GM12878 (cell line): ENCODE measurements around the gene CDHR2. TPM values are rescaled to one million over a fixed set of nuclear protein-coding genes. Genes with fewer than 3 reads are reported as not detected.
A peak's percentile ranks its signal among the peaks of the same experiment; 100 is the strongest.

ENCODE experiments used
- ATAC-seq: fragments of 200-7000 bp; cut with Tn5 transposase; 3 replicates; pipeline ENCODE4 v1.9.1; 2020; ENCODE audit warnings: mild to moderate bottlenecking, moderate library complexity
- BruUV-seq: library from RNA; stranded (reverse); fragments of 400-500 nt; replicated peaks from 2 replicates; lab custom pipeline; 2021; lab: Mats Ljungman, UMichigan
- CTCF ChIA-PET: fragments of 300-600 bp; sonication (Branson Sonifier 250); formaldehyde crosslinking; extraction: SDS; loops from one replicate; lab custom pipeline; 2021; ENCODE audit warnings: inconsistent platforms; lab: Yijun Ruan, JAX
- POLR2A ChIA-PET: fragments of 350-600 bp; formaldehyde crosslinking; extraction: SDS; loops from one replicate; lab custom pipeline; 2021; ENCODE audit warnings: inconsistent platforms; lab: Charles Lee
- RAD21 ChIA-PET: fragments of 300-600 bp; sonication (Branson Sonifier 250); formaldehyde crosslinking; loops from one replicate; lab custom pipeline; 2023; ENCODE audit warnings: antibody characterized with exemption; ENCODE audit not compliant: unreplicated experiment; lab: Charles Lee
- SMC1A ChIA-PET: fragments of 300-600 bp; sonication (Branson Sonifier 250); formaldehyde crosslinking; loops from one replicate; lab custom pipeline; 2023; ENCODE audit not compliant: unreplicated experiment, uncharacterized antibody; lab: Charles Lee
- DNase-seq: peaks from one replicate; pipeline ENCODE4 v3.0.0-alpha.2; 2011; ENCODE audit warnings: low read depth, low spot score
- FAIRE-seq: peaks from 3 replicates; lab custom pipeline; 2011; peaks lifted over from hg19 to GRCh38; lab: Jason Lieb, UNC
- H2AFZ ChIP-seq: 2 replicates; pipeline ENCODE4 v1.6.0; 2011; ENCODE audit warnings: low read depth, low read length, control low read depth; ENCODE audit not compliant: control insufficient read depth
- H3K27ac ChIP-seq: 2 replicates; pipeline ENCODE4 v1.5.1; 2011; ENCODE audit warnings: control low read depth; ENCODE audit not compliant: control insufficient read depth, insufficient read depth
- H3K27me3 ChIP-seq, 2 experiments: replicated peaks in 1 of 2; 2 replicates each; pipeline versions ENCODE4 v1.6.0 to v1.6.1; 2011; ENCODE audit warnings: low read length in 1 of 2; ENCODE audit not compliant: control insufficient read depth in 2 of 2, insufficient read depth in 2 of 2
- H3K36me3 ChIP-seq, 2 experiments: 2 replicates each; pipeline ENCODE4 v1.5.1; 2011; ENCODE audit warnings: low read length in 1 of 2; ENCODE audit not compliant: control insufficient read depth in 2 of 2, insufficient read depth in 2 of 2
- H3K4me1 ChIP-seq: 2 replicates; pipeline ENCODE4 v1.6.1; 2011; ENCODE audit warnings: mild to moderate bottlenecking, low read length, moderate library complexity, mixed read lengths; ENCODE audit not compliant: control insufficient read depth, insufficient read depth
- H3K4me2 ChIP-seq: 2 replicates; pipeline ENCODE4 v1.6.0; 2011; ENCODE audit warnings: control low read depth; ENCODE audit not compliant: control insufficient read depth, insufficient read depth
- H3K4me3 ChIP-seq: fragments of 200-600 bp; sonication (generic); 2 replicates; pipeline ENCODE4 v1.5.1; 2016
- H3K79me2 ChIP-seq: 2 replicates; pipeline ENCODE4 v1.6.0; 2011; ENCODE audit warnings: low read length; ENCODE audit not compliant: control insufficient read depth, insufficient read depth
- H3K9ac ChIP-seq: 2 replicates; pipeline ENCODE4 v1.8.0; 2011; ENCODE audit warnings: low read length, control low read depth, mixed read lengths; ENCODE audit not compliant: control insufficient read depth, insufficient read depth
- H3K9me3 ChIP-seq: replicated peaks from 3 replicates; pipeline ENCODE4 v1.5.1; 2011; ENCODE audit warnings: mild to moderate bottlenecking, low read length; ENCODE audit not compliant: control insufficient read depth, insufficient read depth
- H4K20me1 ChIP-seq: 2 replicates; pipeline ENCODE4 v1.6.0; 2011; ENCODE audit not compliant: control insufficient read depth, insufficient read depth
- BHLHE40 ChIP-seq, 2 experiments: fragments of 450-650 bp in 1 of 2; IDR thresholded peaks; 2 replicates each; pipeline ENCODE4 v1.6.1; 2011 to 2017; ENCODE audit warnings: low read depth in 2 of 2, borderline replicate concordance in 1 of 2, improper control_type of control experiment in 1 of 2, low read length in 1 of 2, mild to moderate bottlenecking in 1 of 2
- CHD2 ChIP-seq: IDR thresholded peaks from 2 replicates; pipeline ENCODE4 v1.6.1; 2011; ENCODE audit warnings: low read depth, low read length, improper control_type of control experiment, borderline replicate concordance
- CTCF ChIP-seq, 3 experiments: IDR thresholded peaks in 2 of 3; conservative IDR thresholded peaks in 1 of 3; 2 replicates each; pipeline ENCODE4 v1.5.1; 2011; ENCODE audit warnings: low read depth in 3 of 3, low read length in 3 of 3, mild to moderate bottlenecking in 3 of 3, control low read depth in 2 of 3, moderate library complexity in 2 of 3, inconsistent platforms in 1 of 3, mixed read lengths in 1 of 3; ENCODE audit not compliant: control insufficient read depth in 2 of 3, insufficient read depth in 1 of 3; ENCODE audit errors: extremely low read depth in 1 of 3
- ETV6 ChIP-seq, 2 experiments: fragments of 450-650 bp in 1 of 2; IDR thresholded peaks in 1 of 2; conservative IDR thresholded peaks in 1 of 2; 2 replicates each; pipeline ENCODE4 v1.6.1; 2014; ENCODE audit warnings: antibody characterized with exemption in 1 of 2, borderline replicate concordance in 1 of 2, low read depth in 1 of 2, mild to moderate bottlenecking in 1 of 2, moderate library complexity in 1 of 2
- FOXK2 ChIP-seq: fragments of 450-650 bp; IDR thresholded peaks from 2 replicates; pipeline ENCODE4 v1.6.1; 2017; ENCODE audit warnings: mild to moderate bottlenecking, moderate library complexity
- MTA2 ChIP-seq: fragments of 450-650 bp; IDR thresholded peaks from 2 replicates; pipeline ENCODE4 v1.6.1; 2016; ENCODE audit warnings: low read depth, mild to moderate bottlenecking, moderate library complexity
- NR2F1 ChIP-seq: fragments of 450-650 bp; conservative IDR thresholded peaks from 2 replicates; pipeline ENCODE4 v1.6.1; 2017; ENCODE audit warnings: mild to moderate bottlenecking
- PAX5 ChIP-seq: IDR thresholded peaks from 2 replicates; pipeline ENCODE4 v1.6.1; 2011; ENCODE audit warnings: low read depth, low read length, borderline replicate concordance
- PAX8 ChIP-seq: fragments of 450-650 bp; IDR thresholded peaks from 2 replicates; pipeline ENCODE4 v1.6.1; 2017; ENCODE audit warnings: mild to moderate bottlenecking, moderate library complexity
- RFX5 ChIP-seq: IDR thresholded peaks from 2 replicates; pipeline ENCODE4 v1.6.1; 2011; ENCODE audit warnings: low read depth, low read length, improper control_type of control experiment
- SUPT20H ChIP-seq: IDR thresholded peaks from 2 replicates; pipeline ENCODE4 v1.6.1; 2011; ENCODE audit warnings: low read depth, mild to moderate bottlenecking, low read length, moderate library complexity, borderline replicate concordance; ENCODE audit not compliant: control insufficient read depth
- YY1 ChIP-seq: IDR thresholded peaks from 2 replicates; pipeline ENCODE4 v1.6.1; 2011; ENCODE audit warnings: low read depth, mild to moderate bottlenecking, low read length
- ZNF24 ChIP-seq: fragments of 450-650 bp; IDR thresholded peaks from 2 replicates; pipeline ENCODE4 v1.6.1; 2017; ENCODE audit warnings: antibody characterized with exemption, mild to moderate bottlenecking
- ZZZ3 ChIP-seq: IDR thresholded peaks from 2 replicates; pipeline ENCODE4 v1.6.1; 2011; ENCODE audit warnings: low read depth; ENCODE audit not compliant: control insufficient read depth, insufficient read length
- WGBS: methylation state at CpG from one replicate; pipeline ENCODE4 v1.1.6; 2016; ENCODE audit warnings: low lambda C conversion rate; ENCODE audit not compliant: insufficient replicate concordance, insufficient coverage; ENCODE audit errors: missing lambda C conversion rate; 5-methylcytosine and 5-hydroxymethylcytosine counted together
- in situ Hi-C: fragments of 300-500 bp; cut with MboI; formaldehyde crosslinking; loops from 9 replicates; pipeline ENCODE4 v1.14.3; 2018; ENCODE audit warnings: mixed read lengths
- intact Hi-C: fragments of 100-400 bp; cut with micrococcal nuclease; formaldehyde crosslinking; loops from one replicate; pipeline ENCODE4 v1.14.2; 2022; ENCODE audit not compliant: unreplicated experiment
- polyA plus RNA-seq, 11 experiments: library from polyadenylated mRNA; depleted of rRNA in 4 of 11; unstranded in 6 of 11; stranded (reverse) in 5 of 11; fragments of >200 nt; fragmentation: Nextera tagmentation in 4 of 11; fragmentation: Illumina TruSeq in 1 of 11; extraction: Ambion mirVana in 4 of 11; extraction: Trizol in 1 of 11; gene quantifications; 1 replicate in 1 of 11; 2 replicates in 10 of 11; pipeline versions ENCODE4 v1.2.1 to v1.2.3, GENCODE V29; 2011 to 2016; ENCODE audit warnings: inconsistent platforms in 2 of 11, missing spikeins in 2 of 11, low read depth in 1 of 11
- total RNA-seq, 4 experiments: library from RNA; depleted of rRNA in 3 of 4; stranded (reverse); fragments of >200 nt in 3 of 4; fragmentation: Illumina TruSeq in 1 of 4; extraction: Trizol in 1 of 4; gene quantifications; 2 replicates each; pipeline versions ENCODE4 v1.2.1 to v1.2.3, GENCODE V29; 2013 to 2021

CDHR2 gene
- total and polyA plus RNA-seq, 10 of the 15 experiments (the other 5 are each of a cell fraction or from before 2014, with no cell fraction given): 0.03 to 0.46 (median 0.06) TPM; not detected in 5

GRCh38 chr5:176574297-176574591 is 25.1 kb downstream of the CDHR2 start:
- FAIRE-seq: no peak
- CTCF ChIA-PET: interaction anchor here (1.0 to 4.1 kb wide), 6 partner anchors 11 to 844 kb away, joined by 3 to 27 read pairs (median 6); partner anchors contain the start of gene TSPAN17
- TF ChIP-seq PAX5 (no peak), YY1 (no peak), BHLHE40 (IDR thresholded peaks at IDR 0.05; ENCODE audit: borderline replicate concordance in 1 of 2, low read depth in 2 of 2, low read length in 1 of 2) (no peak), CTCF (IDR thresholded peaks at IDR 0.05 in 2 of 3, conservative IDR thresholded peaks at IDR 0.05 in 1 of 3; ENCODE audit: control insufficient read depth in 2 of 3, extremely low read depth in 1 of 3, insufficient read depth in 1 of 3, low read depth in 3 of 3, low read length in 3 of 3) (no peak), FOXK2 (no peak), RFX5 (no peak), ETV6 (conservative IDR thresholded peaks at IDR 0.05 in 1 of 2, IDR thresholded peaks at IDR 0.05 in 1 of 2; ENCODE audit: borderline replicate concordance in 1 of 2, low read depth in 1 of 2) (no peak), ZNF24 (no peak), NR2F1 (no peak), CHD2 (no peak), ZZZ3 (no peak), SUPT20H (no peak), MTA2 (no peak), PAX8 (no peak)
- TF ChIP-seq, all 136 proteins: peak for 0
- H3K9me3 ChIP-seq: no peaks in the 10 kb centered on the region
- in situ Hi-C loops (no loop called here), intact Hi-C loops (loop anchor here (5.0 kb wide), 2 partner anchors 43 to 73 kb away; partner anchors contain the start of gene TSPAN17)
- H3K4me3 ChIP-seq: no peak overlapping the region
- no TSS peak for BruUV-seq
- no peaks in the 10 kb centered on the region for H3K36me3 ChIP-seq
- POLR2A ChIA-PET: no interaction called here
- H3K9ac ChIP-seq: no peak overlapping the region
- SMC1A ChIA-PET: no interaction called here
- no peak overlapping the region for H3K27ac ChIP-seq
- no peaks in the 10 kb centered on the region for H3K27me3 ChIP-seq
- no peak overlapping the region for H3K4me2 ChIP-seq
- WGBS: 8% methylated on average over 10 of the region's 10 CpGs
- H2AFZ ChIP-seq: no peak overlapping the region; the same call in 1 of the 2 replicates
- RAD21 ChIA-PET: interaction anchor here (0.9 to 1.8 kb wide), 4 partner anchors 31 to 156 kb away, joined by 4 to 5 read pairs (median 4); partner anchors contain the start of gene TSPAN17
- no peaks in the 10 kb centered on the region for H3K79me2 ChIP-seq
- no peaks in the 10 kb centered on the region for H3K4me1 ChIP-seq
- peak; percentile 8; the same call in 2 of the 3 replicates for ATAC-seq
- DNase-seq: no peak
- no peaks in the 10 kb centered on the region for H4K20me1 ChIP-seq
